K562 (cell line): Measurements from ENCODE around the gene BTRC. TPM values are rescaled to one million over a fixed set of nuclear protein-coding genes. Genes with fewer than 3 reads are reported as not detected.

Experiments used
- AFF4 ChIP-seq: sonication (generic); formaldehyde crosslinking; IDR thresholded peaks from 2 replicates; pipeline ENCODE4 v1.8.0; 2023; ENCODE audit warnings: mild to moderate bottlenecking, missing genetic modification reagents
- BCOR ChIP-seq: fragments of 450-650 bp; IDR thresholded peaks from 2 replicates; pipeline ENCODE4 v1.6.1; 2016
- HDAC3 ChIP-seq: fragments of 450-650 bp; IDR thresholded peaks from 2 replicates; pipeline ENCODE4 v1.6.1; 2018; ENCODE audit warnings: borderline replicate concordance, mild to moderate bottlenecking, moderate library complexity; ENCODE audit not compliant: partially characterized antibody
- HMG20A ChIP-seq: fragments of 450-650 bp; formaldehyde crosslinking; conservative IDR thresholded peaks from 2 replicates; pipeline ENCODE4 v1.4.0; 2020; ENCODE audit warnings: mild to moderate bottlenecking, mixed read lengths
- ILK ChIP-seq: fragments of 450-650 bp; IDR thresholded peaks from 2 replicates; pipeline ENCODE4 v1.6.1; 2016; ENCODE audit warnings: missing genetic modification characterization, low read depth, mild to moderate bottlenecking, missing compliant biosample characterization, moderate library complexity, borderline replicate concordance
- JUNB ChIP-seq: fragments of 450-650 bp; formaldehyde crosslinking; conservative IDR thresholded peaks from 2 replicates; pipeline ENCODE4 v1.4.0; 2020; ENCODE audit warnings: mild to moderate bottlenecking
- MTF1 ChIP-seq: fragments of 250-450 bp; sonication (Bioruptor Pico); IDR thresholded peaks from 2 replicates; pipeline ENCODE4 v1.9.0; 2021; ENCODE audit warnings: moderate library complexity, mild to moderate bottlenecking, inconsistent platforms, borderline replicate concordance
- REST ChIP-seq, 2 experiments: fragments of 450-650 bp; formaldehyde crosslinking in 1 of 2; IDR thresholded peaks; 2 replicates each; pipeline versions ENCODE4 v1.4.0 to v1.6.1; 2014 to 2020; ENCODE audit warnings: mild to moderate bottlenecking in 2 of 2, borderline replicate concordance in 1 of 2, low read depth in 1 of 2
- RFX5 ChIP-seq: IDR thresholded peaks from 2 replicates; pipeline ENCODE4 v1.6.1; 2011; ENCODE audit warnings: low read depth, mild to moderate bottlenecking, improper control_type of control experiment, low read length
- SMAD2 ChIP-seq: fragments of 150-350 bp; IDR thresholded peaks from 2 replicates; pipeline ENCODE4 v1.6.1; 2014; ENCODE audit warnings: low read depth, mild to moderate bottlenecking, low read length
- SMARCA4 ChIP-seq: fragments of 450-650 bp; IDR thresholded peaks from 2 replicates; pipeline ENCODE4 v1.6.1; 2016
- ZBTB34 ChIP-seq: fragments of 250-450 bp; sonication (Bioruptor Pico); IDR thresholded peaks from 2 replicates; pipeline ENCODE4 v1.8.0; 2021; ENCODE audit warnings: mild to moderate bottlenecking, moderate library complexity
- ZNF140 ChIP-seq: fragments of 250-450 bp; sonication (Bioruptor Pico); IDR thresholded peaks from 2 replicates; pipeline ENCODE4 v1.8.0; 2021; ENCODE audit warnings: moderate library complexity, mild to moderate bottlenecking, inconsistent platforms
- polyA plus RNA-seq, 8 experiments: library from polyadenylated mRNA; depleted of rRNA in 4 of 8; stranded (reverse) in 5 of 8; unstranded in 3 of 8; fragments of >200 nt; fragmentation: Nextera tagmentation in 2 of 8; fragmentation: Illumina TruSeq in 1 of 8; extraction: Ambion mirVana in 2 of 8; extraction: Trizol in 1 of 8; gene quantifications; 2 replicates each; pipeline versions ENCODE4 v1.2.1 to v1.2.3, GENCODE V29; 2011 to 2014; ENCODE audit warnings: inconsistent platforms in 1 of 8, missing spikeins in 1 of 8
- total RNA-seq, 7 experiments: library from RNA; depleted of rRNA in 6 of 7; stranded (reverse); fragments of >200 nt in 6 of 7; fragmentation: Illumina TruSeq in 2 of 7; extraction: Trizol in 2 of 7; gene quantifications; 2 replicates each; pipeline versions ENCODE4 v1.2.1 to v1.2.3, GENCODE V29; 2011 to 2021; ENCODE audit warnings: low replicate concordance in 1 of 7

BTRC gene
- total and polyA plus RNA-seq, 9 of the 15 experiments (the other 6 are each of a cell fraction or from before 2014, with no cell fraction given): 1.6 to 15.4 (median 7.0) TPM

- no peak for TF ChIP-seq AFF4 (CRISPR knock-in tag)
- no peak for TF ChIP-seq SMARCA4
- no peak for TF ChIP-seq SMAD2
- no peak for TF ChIP-seq ZNF140 (CRISPR knock-in tag)
- TF ChIP-seq BCOR: peak; percentile 47; the same call in 1 of the 2 replicates
- TF ChIP-seq JUNB (CRISPR knock-in tag): no peak
- no peak for TF ChIP-seq ZBTB34 (CRISPR knock-in tag)
- TF ChIP-seq MTF1 (CRISPR knock-in tag): no peak
- no peak for TF ChIP-seq HMG20A
- peak; percentile 68 for TF ChIP-seq REST (IDR thresholded peaks at IDR 0.05; ENCODE audit: borderline replicate concordance)
- TF ChIP-seq REST (CRISPR knock-in tag; IDR thresholded peaks at IDR 0.05; ENCODE audit: low read depth): no peak
- TF ChIP-seq ILK: no peak
- TF ChIP-seq HDAC3: no peak
- no peak for TF ChIP-seq RFX5
These were observed 42.5 kb upstream of the BTRC start (continued) for GRCh38 chr10:101311185-101312066.
